PC-3 (cell line): Measurements from ENCODE around the gene CTTN.

ENCODE experiments used
- CTCF ChIP-seq: fragments of 300-600 bp; sonication (generic); conservative IDR thresholded peaks from 2 replicates; pipeline ENCODE4 v1.5.1; 2017; ENCODE audit warnings: antibody characterized with exemption, low read depth, mild to moderate bottlenecking, low read length
- EZH2phosphoT487 ChIP-seq: fragments of 300-600 bp; sonication (generic); IDR thresholded peaks from 2 replicates; pipeline ENCODE4 v1.6.1; 2018; ENCODE audit warnings: mild to moderate bottlenecking, antibody characterized with exemption, low read length, borderline replicate concordance

- TF ChIP-seq CTCF (no peak), EZH2phosphoT487 (no peak)
These were observed 32.6 kb downstream of the CTTN start for GRCh38 chr11:70430671-70431574.
